Esophagus muscularis mucosa (tissue), 4 donors: Measurements from ENCODE around the gene KLK13. TPM values are rescaled to one million over a fixed set of nuclear protein-coding genes. Genes with fewer than 3 reads are reported as not detected.

Experiments
- DNase-seq: peaks from one replicate; pipeline ENCODE4 v3.0.0-alpha.2; 2017; ENCODE audit errors: extremely low spot score
- H3K27ac ChIP-seq, 4 donors: fragments of 200-600 bp; sonication (generic); replicated peaks in 1 of 4; 1 replicate in 3 of 4; 2 replicates in 1 of 4; pipeline ENCODE4 v1.5.1; 2016 to 2019; ENCODE audit warnings: mild to moderate bottlenecking in 1 of 4
- H3K27me3 ChIP-seq, 4 donors: fragments of 200-600 bp; sonication (generic); one replicate each; pipeline versions ENCODE4 v1.5.1 to v1.6.0; 2016 to 2019
- H3K36me3 ChIP-seq, 4 donors: fragments of 200-600 bp; sonication (generic); one replicate each; pipeline ENCODE4 v1.5.1; 2016 to 2019
- H3K4me1 ChIP-seq, 4 donors: fragments of 200-600 bp; sonication (generic); one replicate each; pipeline ENCODE4 v1.5.1; 2016 to 2019
- H3K4me3 ChIP-seq, 4 donors: fragments of 200-600 bp; sonication (generic); 1 replicate in 2 of 4; 2 replicates in 2 of 4; pipeline ENCODE4 v1.5.1; 2016 to 2019; ENCODE audit warnings: mild to moderate bottlenecking in 4 of 4, moderate library complexity in 1 of 4
- H3K9me3 ChIP-seq, 4 donors: fragments of 200-600 bp; sonication (generic); 1 replicate in 3 of 4; 2 replicates in 1 of 4; pipeline ENCODE4 v1.5.1; 2016 to 2019
- CTCF ChIP-seq, 3 experiments: fragments of 200-600 bp in 2 of 3; fragments of 450-650 bp in 1 of 3; sonication (generic) in 2 of 3; IDR thresholded peaks; one replicate each; pipeline ENCODE4 v1.5.1; 2017 to 2019; ENCODE audit warnings: antibody characterized with exemption in 3 of 3, mild to moderate bottlenecking in 2 of 3, moderate library complexity in 1 of 3
- EP300 ChIP-seq: sonication (generic); formaldehyde crosslinking; IDR thresholded peaks from one replicate; pipeline ENCODE4 v1.6.1; 2017; ENCODE audit warnings: antibody characterized with exemption
- POLR2A ChIP-seq: fragments of 450-650 bp; IDR thresholded peaks from one replicate; pipeline ENCODE4 v1.6.1; 2017; ENCODE audit warnings: antibody characterized with exemption, moderate library complexity, mild to moderate bottlenecking, low read depth
- POLR2AphosphoS5 ChIP-seq, 2 donors: sonication (generic); formaldehyde crosslinking; IDR thresholded peaks; one replicate each; pipeline ENCODE4 v1.6.1; 2017; ENCODE audit warnings: antibody characterized with exemption in 2 of 2
- WGBS: methylation state at CpG from one replicate; pipeline ENCODE4 v1.1.5; 2018; 5-methylcytosine and 5-hydroxymethylcytosine counted together
- intact Hi-C: fragments of 100-400 bp; cut with DNase I; formaldehyde crosslinking; loops from one replicate; pipeline ENCODE4 v1.15.1; 2023
- total RNA-seq, 4 donors: library from RNA; depleted of rRNA; stranded (reverse); fragments of >200 nt; gene quantifications; one replicate each; pipeline versions ENCODE4 v1.1.0 to v1.2.1, GENCODE V29; 2016

KLK13 gene
- total RNA-seq, 4 donors from 2014 or later, result not detected

GRCh38 chr19:51090471-51090870 is 25.6 kb upstream of the KLK13 start:
- Histone ChIP-seq H3K4me3 (no peak overlapping the region), H3K27ac (no peak overlapping the region), H3K9me3 (no peaks in the 10 kb centered on the region), H3K36me3 (no peaks in the 10 kb centered on the region), H3K4me1 (no peaks in the 10 kb centered on the region), H3K27me3 (no peaks in the 10 kb centered on the region)
- TF ChIP-seq EP300, result no peak
- TF ChIP-seq POLR2A, result no peak
- no peak for TF ChIP-seq POLR2AphosphoS5 (IDR thresholded peaks at IDR 0.05)
- no peak for TF ChIP-seq CTCF (IDR thresholded peaks at IDR 0.05)
- 75% methylated on average over 8 of the region's 8 CpGs for WGBS
- no peak for DNase-seq
- intact Hi-C loops, result no loop called here

GRCh38 chr19:51089786-51090185 is 24.9 kb upstream of the KLK13 start:
- Histone ChIP-seq H3K27ac (no peak overlapping the region), H3K27me3 (no peaks in the 10 kb centered on the region), H3K4me3 (no peak overlapping the region), H3K4me1 (no peaks in the 10 kb centered on the region), H3K36me3 (no peaks in the 10 kb centered on the region), H3K9me3 (no peaks in the 10 kb centered on the region)
- WGBS, result 77% methylated on average over 17 of the region's 17 CpGs
- no peak for DNase-seq
- no peak for TF ChIP-seq CTCF (IDR thresholded peaks at IDR 0.05)
- TF ChIP-seq EP300, result no peak
- TF ChIP-seq POLR2A, result no peak
- no peak for TF ChIP-seq POLR2AphosphoS5 (IDR thresholded peaks at IDR 0.05)
- intact Hi-C loops, result no loop called here

GRCh38 chr19:51086153-51086850 is 21.4 kb upstream of the KLK13 start:
- intact Hi-C loops, result no loop called here
- H3K4me3 ChIP-seq, result no peak overlapping the region
- TF ChIP-seq POLR2A (no peak), CTCF (IDR thresholded peaks at IDR 0.05) (no peak), POLR2AphosphoS5 (IDR thresholded peaks at IDR 0.05) (no peak), EP300 (no peak)
- H3K9me3 ChIP-seq, result no peaks in the 10 kb centered on the region
- no peak overlapping the region for H3K27ac ChIP-seq
- no peaks in the 10 kb centered on the region for H3K36me3 ChIP-seq
- no peaks in the 10 kb centered on the region for H3K4me1 ChIP-seq
- H3K27me3 ChIP-seq, result peaks cover 0 to 32% (median 0%) of the 10 kb centered on the region in 4 donors
- 86% methylated on average over 13 of the region's 18 CpGs for WGBS
- no peak for DNase-seq

GRCh38 chr19:51084505-51084904 is 19.6 kb upstream of the KLK13 start:
- TF ChIP-seq POLR2AphosphoS5 (IDR thresholded peaks at IDR 0.05) (no peak), EP300 (no peak), POLR2A (no peak), CTCF (IDR thresholded peaks at IDR 0.05) (no peak)
- DNase-seq, result no peak
- H3K27ac ChIP-seq, result no peak overlapping the region
- intact Hi-C loops, result no loop called here
- no peaks in the 10 kb centered on the region for H3K9me3 ChIP-seq
- no peaks in the 10 kb centered on the region for H3K36me3 ChIP-seq
- H3K27me3 ChIP-seq, result peaks cover 0 to 47% (median 0%) of the 10 kb centered on the region in 4 donors
- 85% methylated on average over 7 of the region's 7 CpGs for WGBS
- no peaks in the 10 kb centered on the region for H3K4me1 ChIP-seq
- H3K4me3 ChIP-seq, result no peak overlapping the region

GRCh38 chr19:51083783-51084182 is 18.9 kb upstream of the KLK13 start:
- no peak overlapping the region for H3K4me3 ChIP-seq
- TF ChIP-seq EP300 (no peak), POLR2AphosphoS5 (IDR thresholded peaks at IDR 0.05) (no peak), CTCF (IDR thresholded peaks at IDR 0.05) (no peak), POLR2A (no peak)
- intact Hi-C loops, result no loop called here
- H3K36me3 ChIP-seq, result no peaks in the 10 kb centered on the region
- 73% methylated on average over 14 of the region's 14 CpGs for WGBS
- peaks cover 0 to 54% (median 0%) of the 10 kb centered on the region in 4 donors for H3K27me3 ChIP-seq
- no peak overlapping the region for H3K27ac ChIP-seq
- H3K9me3 ChIP-seq, result no peaks in the 10 kb centered on the region
- no peak for DNase-seq
- H3K4me1 ChIP-seq, result no peaks in the 10 kb centered on the region
